Large intestine (tissue), 3 donors: ENCODE data around the gene NKD2. TPM values are rescaled to one million over a fixed set of nuclear protein-coding genes. Genes with fewer than 3 reads are reported as not detected.

ENCODE experiments used
- DNase-seq, 2 donors: peaks; one replicate each; pipeline versions ENCODE4 v3.0.0 to v3.0.0-alpha.2; 2013
- H3K27ac ChIP-seq: one replicate; pipeline ENCODE4 v1.5.1; 2013; ENCODE audit warnings: low read length
- H3K27me3 ChIP-seq: 2 replicates; pipeline ENCODE4 v1.6.1; 2013; ENCODE audit warnings: low read length; ENCODE audit not compliant: control insufficient read depth, insufficient read depth
- H3K36me3 ChIP-seq: 2 replicates; pipeline ENCODE4 v1.6.1; 2013; ENCODE audit warnings: low read length; ENCODE audit not compliant: control insufficient read depth, insufficient read depth
- H3K4me1 ChIP-seq: one replicate; pipeline ENCODE4 v1.6.1; 2013; ENCODE audit warnings: low read length; ENCODE audit not compliant: control insufficient read depth, insufficient read depth
- H3K4me3 ChIP-seq: one replicate; pipeline ENCODE4 v1.5.1; 2013; ENCODE audit warnings: low read length
- H3K9me3 ChIP-seq: one replicate; pipeline ENCODE4 v1.6.1; 2013; ENCODE audit warnings: mild to moderate bottlenecking, low read depth, low read length, moderate library complexity; ENCODE audit not compliant: control insufficient read depth
- WGBS: methylation state at CpG from one replicate; pipeline ENCODE4 v1.1.5; 2013; ENCODE audit warnings: low lambda C conversion rate; ENCODE audit not compliant: insufficient coverage; 5-methylcytosine and 5-hydroxymethylcytosine counted together
- polyA plus RNA-seq: library from polyadenylated mRNA; unstranded; fragments of 120-200 nt; gene quantifications from one replicate; pipeline ENCODE4 v1.2.1, GENCODE V29; 2013

NKD2 gene
- polyA plus RNA-seq, 1 donor: 15.2 TPM

GRCh38 chr5:1005904-1006655 is 2.5 kb upstream of the NKD2 start:
- Histone ChIP-seq H3K27me3 (peaks cover 11% of the 10 kb centered on the region), H3K4me3 (no peak overlapping the region), H3K36me3 (no peaks in the 10 kb centered on the region), H3K4me1 (peaks cover 39% of the 10 kb centered on the region), H3K9me3 (peaks cover 5% of the 10 kb centered on the region), H3K27ac (no peak overlapping the region)
- WGBS: no CpG with 5 or more reads among the region's 13 CpGs
- DNase-seq: peak in 1 of 2 donors; percentile 47

DNA sequence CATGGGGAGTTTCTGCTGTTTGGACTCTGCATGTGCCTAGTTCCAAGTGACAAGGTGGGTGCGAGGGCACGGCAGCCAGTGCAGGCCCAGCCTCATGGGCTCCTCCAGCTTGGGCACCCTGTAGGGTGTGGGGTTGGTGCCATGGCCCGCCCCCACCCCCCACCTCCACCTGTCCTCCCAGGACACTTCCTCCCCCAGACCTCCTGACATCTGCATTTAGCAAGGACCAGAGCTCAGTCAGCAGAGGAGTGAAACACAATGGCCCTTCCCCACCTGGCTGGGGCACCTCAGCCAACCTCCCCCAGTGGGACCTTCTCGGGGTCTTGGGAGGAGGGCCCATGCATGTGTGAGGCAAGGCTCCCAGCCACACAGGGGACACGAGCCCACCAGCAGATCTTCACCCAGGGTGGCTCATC is 1.9 kb upstream of the NKD2 start:
- peaks cover 5% of the 10 kb centered on the region for H3K9me3 ChIP-seq
- peak in 1 of 2 donors; percentile 18 for DNase-seq
- H3K4me3 ChIP-seq: no peak overlapping the region
- no peak overlapping the region for H3K27ac ChIP-seq
- peaks cover 43% of the 10 kb centered on the region for H3K4me1 ChIP-seq
- H3K36me3 ChIP-seq: peaks cover 3% of the 10 kb centered on the region
- WGBS: no CpG with 5 or more reads among the region's 5 CpGs
- peaks cover 11% of the 10 kb centered on the region for H3K27me3 ChIP-seq

- H3K4me3 ChIP-seq: no peak overlapping the region
- peaks cover 11% of the 10 kb centered on the region for H3K27me3 ChIP-seq
- H3K27ac ChIP-seq: no peak overlapping the region
- H3K36me3 ChIP-seq: peaks cover 6% of the 10 kb centered on the region
- no peak for DNase-seq
- H3K4me1 ChIP-seq: peaks cover 43% of the 10 kb centered on the region
- no CpG with 5 or more reads among the region's 17 CpGs for WGBS
- peaks cover 5% of the 10 kb centered on the region for H3K9me3 ChIP-seq
Observed at GRCh38 chr5:1007221-1007680, 1.4 kb upstream of the NKD2 start.

- Histone ChIP-seq H3K36me3 (peaks cover 10% of the 10 kb centered on the region), H3K27me3 (peaks cover 11% of the 10 kb centered on the region), H3K4me3 (no peak overlapping the region), H3K4me1 (peaks cover 43% of the 10 kb centered on the region), H3K27ac (no peak overlapping the region), H3K9me3 (peaks cover 5% of the 10 kb centered on the region)
- peak in 1 of 2 donors; percentile 68 for DNase-seq
- 100% methylated on average over 1 of the region's 23 CpGs for WGBS
Observed at GRCh38 chr5:1007681-1008450, 736 bp upstream of the NKD2 start.

GRCh38 chr5:1009359-1010180 is 968 bp downstream of the NKD2 start:
- Histone ChIP-seq H3K9me3 (peaks cover 5% of the 10 kb centered on the region), H3K4me1 (peaks cover 31% of the 10 kb centered on the region), H3K27me3 (peaks cover 11% of the 10 kb centered on the region), H3K4me3 (peak overlapping the region; percentile 53), H3K36me3 (peaks cover 12% of the 10 kb centered on the region), H3K27ac (no peak overlapping the region)
- no CpG with 5 or more reads among the region's 70 CpGs for WGBS
- peak in 1 of 2 donors; percentile 36 for DNase-seq

GRCh38 chr5:1010181-1010510 is 1.5 kb downstream of the NKD2 start:
- Histone ChIP-seq H3K4me3 (peak overlapping the region; percentile 53), H3K9me3 (peaks cover 5% of the 10 kb centered on the region), H3K36me3 (peaks cover 12% of the 10 kb centered on the region), H3K27ac (no peak overlapping the region), H3K27me3 (peaks cover 11% of the 10 kb centered on the region), H3K4me1 (peaks cover 31% of the 10 kb centered on the region)
- DNase-seq: peak in 1 of 2 donors; percentile 29
- WGBS: no CpG with 5 or more reads among the region's 4 CpGs

- Histone ChIP-seq H3K36me3 (peaks cover 15% of the 10 kb centered on the region), H3K9me3 (peaks cover 2% of the 10 kb centered on the region), H3K4me1 (peaks cover 27% of the 10 kb centered on the region), H3K4me3 (no peak overlapping the region), H3K27ac (peak overlapping the region; percentile 12), H3K27me3 (peaks cover 7% of the 10 kb centered on the region)
- peak in 1 of 2 donors; percentile 72 for DNase-seq
- WGBS: no CpG with 5 or more reads among the region's 13 CpGs
Observed at GRCh38 chr5:1010641-1011046, 2.0 kb downstream of the NKD2 start.

DNA sequence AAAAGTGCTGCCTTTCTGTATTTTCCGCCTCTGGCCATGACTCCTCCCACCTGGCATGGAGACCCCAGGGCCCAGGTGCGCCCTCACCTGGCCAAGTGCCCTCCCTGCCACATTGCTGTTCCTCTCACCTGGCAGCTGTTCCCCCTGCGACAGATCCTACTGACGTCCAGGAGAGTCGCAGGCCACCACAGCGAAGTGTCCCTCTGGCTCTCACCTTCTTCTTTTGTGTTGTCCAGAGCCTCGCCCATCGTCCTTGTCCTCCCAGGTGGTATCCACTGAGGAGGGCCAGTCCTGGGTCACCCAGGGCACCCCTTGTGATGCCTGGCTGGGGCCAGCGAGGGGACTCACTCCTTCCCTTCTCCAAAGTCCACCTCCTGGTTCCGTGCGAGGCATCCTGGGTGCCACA is 2.6 kb downstream of the NKD2 start:
- peaks cover 7% of the 10 kb centered on the region for H3K27me3 ChIP-seq

DNA sequence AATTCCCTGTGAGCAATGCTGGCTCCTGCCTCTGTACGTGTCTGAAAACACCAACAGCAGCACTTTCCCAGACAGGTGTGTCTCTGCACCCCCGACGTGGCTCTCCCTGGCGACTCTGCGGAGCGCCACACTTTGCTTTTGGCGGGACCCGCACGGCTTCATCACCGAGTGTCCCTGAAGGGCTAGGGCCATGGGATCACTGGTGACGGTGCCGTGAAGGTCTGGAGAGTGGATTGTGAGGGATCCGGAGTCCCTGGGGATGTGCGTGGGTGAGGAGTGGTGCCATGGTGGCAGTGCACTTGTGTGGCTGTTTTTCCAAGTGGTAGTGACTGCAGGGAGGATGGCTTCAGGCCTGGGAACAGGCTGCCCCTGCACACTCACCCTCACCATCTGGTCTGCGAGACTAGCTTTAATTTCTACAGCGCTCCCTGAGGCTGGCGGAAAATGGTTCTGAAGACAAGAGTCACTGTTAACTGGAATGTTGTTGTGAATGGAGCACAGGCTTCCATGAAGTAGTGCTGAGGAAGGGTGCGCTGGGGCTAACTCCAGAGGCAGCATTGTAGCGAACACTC is 3.2 kb downstream of the NKD2 start:
- Histone ChIP-seq H3K27ac (no peak overlapping the region), H3K4me3 (no peak overlapping the region), H3K27me3 (peaks cover 7% of the 10 kb centered on the region), H3K36me3 (peaks cover 21% of the 10 kb centered on the region), H3K9me3 (peaks cover 2% of the 10 kb centered on the region), H3K4me1 (peaks cover 27% of the 10 kb centered on the region)
- no CpG with 5 or more reads among the region's 19 CpGs for WGBS
- DNase-seq: no peak

More for the DNA sequence above, 2.6 kb downstream of the NKD2 start:
- H3K36me3 ChIP-seq: peaks cover 17% of the 10 kb centered on the region
- WGBS: no CpG with 5 or more reads among the region's 11 CpGs
- H3K27ac ChIP-seq: peak overlapping the region; percentile 12
- peaks cover 2% of the 10 kb centered on the region for H3K9me3 ChIP-seq
- H3K4me1 ChIP-seq: peaks cover 27% of the 10 kb centered on the region
- no peak overlapping the region for H3K4me3 ChIP-seq
- DNase-seq: peak in 1 of 2 donors; percentile 52
